ENCODE measurements around the gene PSG4. TPM values are rescaled to one million over a fixed set of nuclear protein-coding genes. Genes with fewer than 3 reads are reported as not detected.
"Not testable (repeated sequence)": the region's sequence is repeated elsewhere in the genome, so short reads cannot be mapped to it uniquely, and the experiment has no call there.

The PSG4 gene
- total RNA-seq, result not detected in 2 replicates

GRCh38 chr19:43205471-43206105 lies at the start of gene PSG4:
Gene PSG4, minus strand, starts transcription at chr19:43205638. Its CDS starts 102 bp downstream, at chr19:43205536.
- DNase-seq (ENCODE audit: low read depth, low spot score), result not testable (repeated sequence)

GRCh38 chr19:43251428-43251827 lies 46.0 kb upstream of the PSG4 start:
- DNase-seq (ENCODE audit: low read depth, low spot score), result not testable (repeated sequence)

GRCh38 chr19:43250296-43250695 lies 44.9 kb upstream of the PSG4 start:
- DNase-seq (ENCODE audit: low read depth, low spot score), result not testable (repeated sequence)

GRCh38 chr19:43248635-43249002 lies 43.2 kb upstream of the PSG4 start:
- not testable (repeated sequence) for DNase-seq (ENCODE audit: low read depth, low spot score)

GRCh38 chr19:43247243-43247880 lies 41.9 kb upstream of the PSG4 start:
- not testable (repeated sequence) for DNase-seq (ENCODE audit: low read depth, low spot score)

- DNase-seq (ENCODE audit: low read depth, low spot score), result not testable (repeated sequence)
Measured at GRCh38 chr19:43245848-43246247, 40.4 kb upstream of the PSG4 start.

- not testable (repeated sequence) for DNase-seq (ENCODE audit: low read depth, low spot score)
Measured at GRCh38 chr19:43242211-43242610, 36.8 kb upstream of the PSG4 start.

GRCh38 chr19:43238213-43238612 lies 32.8 kb upstream of the PSG4 start:
- DNase-seq (ENCODE audit: low read depth, low spot score), result not testable (repeated sequence)

- not testable (repeated sequence) for DNase-seq (ENCODE audit: low read depth, low spot score)
Measured at GRCh38 chr19:43235686-43236085, 30.2 kb upstream of the PSG4 start.

GRCh38 chr19:43229315-43229714 lies 23.9 kb upstream of the PSG4 start:
- no peak for DNase-seq (ENCODE audit: low read depth, low spot score)

GRCh38 chr19:43228730-43229129 lies 23.3 kb upstream of the PSG4 start:
- DNase-seq (ENCODE audit: low read depth, low spot score), result not testable (repeated sequence)

- not testable (repeated sequence) for DNase-seq (ENCODE audit: low read depth, low spot score)
Measured at GRCh38 chr19:43226986-43227385, 21.5 kb upstream of the PSG4 start.

GRCh38 chr19:43224855-43225253 lies 19.4 kb upstream of the PSG4 start:
- DNase-seq (ENCODE audit: low read depth, low spot score), result no peak

- not testable (repeated sequence) for DNase-seq (ENCODE audit: low read depth, low spot score)
Measured at GRCh38 chr19:43224201-43224854, 18.9 kb upstream of the PSG4 start.

GRCh38 chr19:43221891-43222290 lies 16.5 kb upstream of the PSG4 start:
- not testable (repeated sequence) for DNase-seq (ENCODE audit: low read depth, low spot score)

GRCh38 chr19:43219136-43219535 lies 13.7 kb upstream of the PSG4 start:
- DNase-seq (ENCODE audit: low read depth, low spot score), result not testable (repeated sequence)

- DNase-seq (ENCODE audit: low read depth, low spot score), result not testable (repeated sequence)
Measured at GRCh38 chr19:43215881-43216280, 10.4 kb upstream of the PSG4 start.

- no peak for DNase-seq (ENCODE audit: low read depth, low spot score)
Measured at GRCh38 chr19:43207991-43208390, 2.6 kb upstream of the PSG4 start.

- not testable (repeated sequence) for DNase-seq (ENCODE audit: low read depth, low spot score)
Measured at GRCh38 chr19:43207174-43207573, 1.7 kb upstream of the PSG4 start.

GRCh38 chr19:43203611-43204010 lies 1.8 kb downstream of the PSG4 start:
- not testable (repeated sequence) for DNase-seq (ENCODE audit: low read depth, low spot score)

- not testable (repeated sequence) for DNase-seq (ENCODE audit: low read depth, low spot score)
Measured at GRCh38 chr19:43201891-43202290, 3.5 kb downstream of the PSG4 start.

GRCh38 chr19:43201337-43201801 lies 4.1 kb downstream of the PSG4 start:
- not testable (repeated sequence) for DNase-seq (ENCODE audit: low read depth, low spot score)

Measured in pulmonary artery endothelial cell (primary cell).